SK-N-MC (cell line): Measurements from ENCODE around the gene TNFAIP8.

ENCODE experiments used
- DNase-seq: peaks from one replicate; pipeline ENCODE4 v3.0.0-alpha.2; 2011; ENCODE audit warnings: low read depth, low spot score
- H3K27ac ChIP-seq: fragments of 200-600 bp; sonication (generic); 2 replicates; pipeline ENCODE4 v1.5.1; 2016; ENCODE audit warnings: mixed run types
- H3K36me3 ChIP-seq: fragments of 200-600 bp; sonication (generic); 2 replicates; pipeline ENCODE4 v1.6.1; 2017; ENCODE audit warnings: antibody characterized with exemption, low read length, mixed read lengths; ENCODE audit not compliant: insufficient read depth
- H3K4me3 ChIP-seq: fragments of 200-600 bp; sonication (generic); 2 replicates; pipeline ENCODE4 v1.5.1; 2016
- H3K9ac ChIP-seq: fragments of 200-600 bp; sonication (generic); 2 replicates; pipeline ENCODE4 v1.8.0; 2017; ENCODE audit warnings: mixed run types, mixed read lengths; ENCODE audit not compliant: insufficient read length
- H3K9me3 ChIP-seq: fragments of 200-600 bp; sonication (generic); 2 replicates; pipeline ENCODE4 v1.6.1; 2017; ENCODE audit warnings: low read depth, mild to moderate bottlenecking, antibody characterized with exemption, low read length, moderate library complexity, mixed read lengths
- EZH2 ChIP-seq: fragments of 200-600 bp; sonication (generic); IDR thresholded peaks from one replicate; pipeline ENCODE4 v1.6.1; 2017; ENCODE audit warnings: antibody characterized with exemption
- FOXP2 ChIP-seq: optimal IDR thresholded peaks from 2 replicates; pipeline ENCODE3; 2011; ENCODE audit warnings: mild to moderate bottlenecking, moderate library complexity; ENCODE audit not compliant: insufficient read depth; ENCODE audit errors: extremely low read length, control extremely low read depth
- POLR2AphosphoS5 ChIP-seq: IDR thresholded peaks from 2 replicates; pipeline ENCODE4 v1.6.1; 2012; ENCODE audit warnings: mild to moderate bottlenecking, low read depth, low read length, borderline replicate concordance

Gene TNFAIP8

DNA sequence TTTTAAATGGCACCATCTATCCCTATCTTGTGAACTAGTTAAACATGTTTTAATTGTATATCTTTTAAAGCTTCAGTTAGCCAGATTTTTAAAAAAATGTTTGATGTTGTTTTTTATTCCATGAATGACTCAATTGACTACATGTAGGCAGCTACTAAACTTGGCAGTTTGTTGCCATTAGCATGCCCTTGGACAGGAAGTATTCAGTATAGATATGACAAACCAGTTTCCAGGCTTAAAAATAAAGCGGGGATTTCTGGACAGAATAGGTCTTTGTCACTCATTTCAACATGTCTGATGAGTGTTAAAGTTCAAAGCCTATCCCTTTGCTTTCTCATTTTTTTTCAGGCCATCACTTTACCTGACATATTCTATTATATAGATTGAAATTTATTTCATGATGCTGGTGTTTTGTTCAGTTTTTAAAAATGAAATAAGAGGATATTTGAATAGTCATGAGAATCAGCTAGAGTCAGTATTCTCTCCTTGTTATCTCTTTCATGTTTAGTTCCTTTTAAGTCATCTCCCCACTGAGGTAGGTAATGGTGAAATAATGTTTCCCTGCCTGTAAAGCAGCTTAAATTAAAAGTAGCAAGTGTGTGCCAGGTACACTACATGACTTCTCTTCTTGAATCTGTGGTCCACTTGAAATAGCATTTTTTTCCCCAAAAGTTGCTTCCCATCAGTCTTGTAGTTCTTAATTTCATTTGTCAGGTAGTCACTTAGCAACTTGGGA is 11.9 kb downstream of the TNFAIP8 start:
- TF ChIP-seq EZH2: no peak
- no peak for TF ChIP-seq POLR2AphosphoS5
- TF ChIP-seq FOXP2: no peak
- H3K9ac ChIP-seq: no peak overlapping the region
- no peak overlapping the region for H3K4me3 ChIP-seq
- no peak overlapping the region for H3K27ac ChIP-seq
- DNase-seq: no peak
- no peaks in the 10 kb centered on the region for H3K36me3 ChIP-seq
- no peaks in the 10 kb centered on the region for H3K9me3 ChIP-seq

DNA sequence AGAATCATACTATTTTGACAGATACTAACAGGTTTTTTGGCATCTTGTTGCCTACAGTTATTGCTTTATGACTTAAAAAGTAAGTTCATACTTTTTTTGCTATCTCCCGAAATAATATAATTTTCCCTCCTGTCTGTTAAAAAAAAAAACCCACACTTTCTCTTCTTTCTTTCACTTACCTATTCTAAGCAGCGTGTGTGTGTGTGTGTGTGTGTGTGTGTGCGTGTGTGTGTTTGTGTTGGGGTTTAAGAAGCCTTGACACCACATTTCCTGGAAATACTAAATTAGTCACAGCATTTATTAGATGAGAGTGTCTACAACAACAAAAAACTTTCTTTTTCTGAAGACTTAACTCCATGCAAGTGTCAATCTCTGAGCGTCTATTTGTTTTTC is 12.4 kb downstream of the TNFAIP8 start:
- no peaks in the 10 kb centered on the region for H3K9me3 ChIP-seq
- no peaks in the 10 kb centered on the region for H3K36me3 ChIP-seq
- no peak overlapping the region for H3K4me3 ChIP-seq
- H3K9ac ChIP-seq: no peak overlapping the region
- no peak overlapping the region for H3K27ac ChIP-seq
- no peak for TF ChIP-seq EZH2
- no peak for TF ChIP-seq FOXP2
- no peak for TF ChIP-seq POLR2AphosphoS5
- no peak for DNase-seq

DNA sequence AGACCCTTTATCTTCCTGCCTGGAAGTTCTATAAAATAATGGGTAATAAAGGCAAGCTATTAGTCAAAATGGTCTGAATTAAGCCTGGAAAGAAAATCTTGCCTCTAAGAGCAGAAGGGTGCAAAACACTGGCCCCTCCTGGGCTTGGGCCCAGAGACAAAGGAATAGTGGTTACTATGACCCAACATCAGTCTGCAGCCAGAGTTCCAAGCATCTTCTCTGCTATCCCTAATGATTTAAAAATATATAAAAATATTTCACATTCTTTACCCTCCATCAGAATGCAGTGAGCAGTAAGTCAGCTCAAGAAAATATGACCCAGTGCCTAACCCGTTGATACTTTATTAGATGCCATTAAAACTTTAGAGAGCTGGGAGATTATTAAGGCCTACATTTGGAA is 14.7 kb downstream of the TNFAIP8 start:
- Histone ChIP-seq H3K36me3 (no peaks in the 10 kb centered on the region), H3K27ac (no peak overlapping the region), H3K9me3 (no peaks in the 10 kb centered on the region), H3K4me3 (no peak overlapping the region), H3K9ac (no peak overlapping the region)
- no peak for DNase-seq
- no peak for TF ChIP-seq EZH2
- TF ChIP-seq FOXP2: no peak
- no peak for TF ChIP-seq POLR2AphosphoS5

DNA sequence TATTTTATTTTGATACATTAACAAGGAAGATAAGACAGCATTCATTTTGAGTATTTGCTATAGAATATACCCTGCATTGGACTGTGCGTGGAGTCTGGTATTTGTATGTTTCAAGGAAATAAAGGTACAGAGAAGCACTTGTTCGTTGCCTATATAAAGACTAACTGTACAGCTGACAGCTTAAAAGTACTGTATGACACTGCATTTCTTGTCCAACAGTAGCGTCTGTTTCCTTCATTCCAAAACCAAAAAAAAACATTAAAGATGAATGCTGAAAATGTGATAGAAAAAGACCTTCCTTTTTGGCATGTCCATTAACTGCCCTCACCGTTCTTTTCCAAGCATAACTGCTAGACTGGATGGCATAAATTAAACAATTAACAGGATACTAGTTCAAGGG is 15.3 kb downstream of the TNFAIP8 start:
- Histone ChIP-seq H3K4me3 (no peak overlapping the region), H3K9me3 (no peaks in the 10 kb centered on the region), H3K36me3 (no peaks in the 10 kb centered on the region), H3K9ac (no peak overlapping the region), H3K27ac (no peak overlapping the region)
- no peak for DNase-seq
- TF ChIP-seq POLR2AphosphoS5: no peak
- no peak for TF ChIP-seq EZH2
- no peak for TF ChIP-seq FOXP2

DNA sequence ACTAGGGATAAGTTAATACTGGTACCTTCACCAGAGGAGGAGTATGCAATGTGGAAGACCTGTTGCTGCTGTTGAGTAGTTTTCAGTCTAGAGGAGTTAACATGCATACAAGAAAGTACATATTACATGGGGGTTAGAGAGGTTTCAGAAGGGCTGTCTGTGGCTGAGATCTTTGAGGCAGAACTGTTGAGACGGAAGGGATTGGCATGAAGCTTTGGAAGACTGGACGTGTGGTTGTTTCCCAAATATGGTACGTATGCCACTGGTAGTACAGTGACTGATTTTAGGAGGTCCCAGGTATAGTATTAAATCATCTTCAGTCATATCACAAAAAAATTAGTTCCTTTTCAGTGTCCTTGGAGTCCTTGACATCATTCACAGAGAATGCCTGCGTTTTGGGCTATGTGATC is 17.6 kb downstream of the TNFAIP8 start:
- no peak for DNase-seq
- H3K27ac ChIP-seq: no peak overlapping the region
- no peak for TF ChIP-seq POLR2AphosphoS5
- TF ChIP-seq EZH2: no peak
- no peak for TF ChIP-seq FOXP2

DNA sequence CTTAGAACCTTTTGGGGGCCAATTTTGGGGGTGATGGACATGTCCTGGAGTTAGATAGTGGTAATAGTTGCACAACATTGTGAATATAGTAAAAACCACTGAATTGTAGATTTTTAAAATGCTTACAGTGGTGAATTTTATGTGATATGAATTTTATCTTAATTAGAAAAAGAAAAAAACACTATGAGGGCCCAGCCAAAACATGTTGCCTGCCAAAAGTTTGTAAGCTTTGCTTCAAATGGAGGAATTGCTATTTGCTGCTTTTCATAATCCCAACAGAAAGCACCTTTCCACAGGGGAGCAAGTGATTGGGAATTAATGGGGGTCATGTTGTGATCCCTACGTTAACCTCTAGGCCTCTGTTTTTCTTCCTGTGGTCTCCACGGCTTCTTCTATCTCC is 19.1 kb downstream of the TNFAIP8 start:
- no peak overlapping the region for H3K4me3 ChIP-seq
- H3K9ac ChIP-seq: no peak overlapping the region
- H3K9me3 ChIP-seq: no peaks in the 10 kb centered on the region
- no peak for DNase-seq
- H3K27ac ChIP-seq: no peak overlapping the region
- H3K36me3 ChIP-seq: no peaks in the 10 kb centered on the region
- no peak for TF ChIP-seq FOXP2
- no peak for TF ChIP-seq POLR2AphosphoS5
- no peak for TF ChIP-seq EZH2

More for the DNA sequence above, 17.6 kb downstream of the TNFAIP8 start:
- Histone ChIP-seq H3K4me3 (no peak overlapping the region), H3K9me3 (no peaks in the 10 kb centered on the region), H3K9ac (no peak overlapping the region), H3K36me3 (no peaks in the 10 kb centered on the region)

DNA sequence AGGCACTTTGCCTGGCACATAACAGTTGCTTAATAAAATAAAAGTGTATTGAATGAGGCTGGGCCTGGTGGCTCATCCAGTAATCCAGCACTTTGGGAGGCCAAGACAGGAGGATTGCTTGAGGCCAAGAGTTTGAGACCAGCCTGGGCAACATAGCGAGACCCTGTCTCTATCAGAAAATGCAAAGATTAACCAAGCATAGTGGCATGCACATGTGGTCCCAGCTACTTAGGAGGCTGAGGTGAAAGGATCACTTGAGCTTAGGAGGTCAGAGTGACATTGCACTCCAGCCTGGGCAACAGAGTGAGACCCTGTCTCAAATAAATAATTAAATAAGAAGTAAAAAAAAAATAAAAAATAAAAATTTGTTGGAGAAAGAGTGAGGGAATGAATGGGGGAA is 21.2 kb downstream of the TNFAIP8 start:
- TF ChIP-seq POLR2AphosphoS5: no peak
- no peak for TF ChIP-seq EZH2
- no peak for TF ChIP-seq FOXP2
- no peaks in the 10 kb centered on the region for H3K36me3 ChIP-seq
- no peak for DNase-seq

DNA sequence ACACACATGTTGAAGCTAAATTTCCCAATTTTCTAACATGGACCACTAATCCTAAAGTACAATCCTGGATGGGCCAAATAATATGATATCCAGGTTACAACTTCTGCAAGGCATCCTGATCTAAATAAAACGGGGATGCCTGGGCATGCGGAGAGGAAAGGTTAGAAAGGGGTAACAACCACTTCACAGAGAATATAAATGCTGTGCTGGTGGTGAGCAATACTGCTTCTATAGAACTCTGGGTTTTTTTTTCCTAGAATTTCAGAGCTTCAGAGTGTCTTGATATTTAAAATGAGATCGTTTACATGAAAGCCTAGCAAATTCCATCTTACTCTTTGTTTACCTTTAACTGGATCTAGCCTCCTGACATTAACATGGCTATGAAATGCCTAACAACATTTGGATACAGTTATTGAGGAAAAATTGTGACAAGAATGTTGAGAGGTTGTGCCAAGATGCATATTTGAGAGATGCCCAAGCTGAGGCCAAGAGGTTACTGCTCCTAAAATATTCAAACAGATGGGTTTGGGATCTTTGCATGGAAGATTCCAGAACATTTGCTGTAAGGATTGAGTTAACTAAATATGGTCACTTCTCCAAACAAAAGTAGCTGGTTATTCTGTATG is 22.4 kb downstream of the TNFAIP8 start:
- TF ChIP-seq POLR2AphosphoS5: no peak
- TF ChIP-seq FOXP2: no peak
- no peak for TF ChIP-seq EZH2
- Histone ChIP-seq H3K27ac (no peak overlapping the region), H3K9me3 (no peaks in the 10 kb centered on the region), H3K4me3 (no peak overlapping the region), H3K9ac (no peak overlapping the region), H3K36me3 (no peaks in the 10 kb centered on the region)
- DNase-seq: no peak

More for the DNA sequence above, 21.2 kb downstream of the TNFAIP8 start:
- H3K9me3 ChIP-seq: no peaks in the 10 kb centered on the region
- no peak overlapping the region for H3K9ac ChIP-seq
- H3K27ac ChIP-seq: no peak overlapping the region
- no peak overlapping the region for H3K4me3 ChIP-seq

DNA sequence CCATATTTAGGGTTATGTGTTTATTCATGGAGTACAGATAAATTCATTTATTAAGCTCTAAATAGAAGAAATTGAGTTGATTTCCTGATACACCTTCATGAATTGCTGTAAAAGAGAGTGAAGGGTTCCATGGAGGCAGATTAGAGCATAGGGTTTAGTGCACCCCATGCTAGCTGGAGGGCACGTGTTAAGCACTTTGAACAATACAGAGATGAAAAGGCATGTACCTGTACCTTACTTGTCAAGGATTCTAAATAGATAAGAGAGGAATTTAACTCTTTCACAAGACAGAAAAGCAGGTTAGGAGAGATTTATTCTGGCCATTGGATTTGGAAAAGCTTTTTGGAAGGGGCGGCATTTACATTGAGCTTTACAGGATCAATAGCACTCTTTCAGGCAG is 23.3 kb downstream of the TNFAIP8 start:
- Histone ChIP-seq H3K36me3 (no peaks in the 10 kb centered on the region), H3K4me3 (no peak overlapping the region), H3K9ac (no peak overlapping the region), H3K9me3 (no peaks in the 10 kb centered on the region), H3K27ac (no peak overlapping the region)
- DNase-seq: no peak
- no peak for TF ChIP-seq FOXP2
- TF ChIP-seq EZH2: no peak
- TF ChIP-seq POLR2AphosphoS5: no peak
